HG03342 (cell line): ENCODE results near the gene GSTM3.
"Not testable (repeated sequence)": the region's sequence is repeated elsewhere in the genome, so short reads cannot be mapped to it uniquely, and the experiment has no call there.

Experiments used
- ATAC-seq: cut with Tn5 transposase; IDR thresholded peaks from one replicate; pipeline ENCODE4 v1.9.1; 2021; ENCODE audit warnings: mild to moderate bottlenecking, moderate library complexity; ENCODE audit not compliant: unreplicated experiment

The GSTM3 gene

DNA sequence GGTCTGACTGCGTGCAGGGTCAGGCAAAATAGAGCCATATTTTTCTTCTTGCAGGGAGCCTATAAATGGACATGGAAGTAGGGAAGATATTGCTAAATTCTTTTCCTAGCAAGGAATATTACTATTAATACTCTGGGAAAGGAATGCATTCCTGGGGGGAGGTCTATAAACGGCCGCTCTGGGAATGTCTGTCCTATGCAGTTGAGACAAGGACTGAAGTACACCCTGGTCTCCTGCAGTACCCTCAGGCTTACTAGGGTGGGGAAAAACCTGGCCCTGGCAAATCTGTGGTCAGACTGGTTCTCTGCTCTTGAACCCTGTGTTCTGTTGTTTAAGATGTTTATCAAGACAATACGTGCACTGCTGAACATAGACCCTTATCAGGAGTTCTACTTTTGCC, 31.9 kb downstream of the GSTM3 start:
- ATAC-seq, result not testable (repeated sequence)

DNA sequence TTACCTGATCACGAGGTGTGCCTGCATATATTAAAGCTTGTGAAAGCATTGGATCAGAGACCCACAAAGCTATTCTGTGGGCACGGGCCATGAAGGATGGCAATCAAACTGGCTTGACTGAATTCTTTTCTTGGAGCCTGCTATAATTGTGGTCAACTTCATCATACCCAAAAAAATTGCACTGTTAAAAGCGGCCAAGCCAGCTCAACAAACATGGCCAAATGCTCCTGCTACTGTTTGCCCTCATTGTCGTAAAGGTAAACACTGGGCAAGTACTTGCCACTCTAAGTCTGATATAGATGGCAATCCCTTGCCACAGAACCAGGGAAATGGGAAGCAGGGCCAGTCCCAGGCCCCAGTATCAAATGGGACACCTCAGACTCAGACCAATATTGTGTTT, 35.4 kb downstream of the GSTM3 start:
- ATAC-seq, result no peak

DNA sequence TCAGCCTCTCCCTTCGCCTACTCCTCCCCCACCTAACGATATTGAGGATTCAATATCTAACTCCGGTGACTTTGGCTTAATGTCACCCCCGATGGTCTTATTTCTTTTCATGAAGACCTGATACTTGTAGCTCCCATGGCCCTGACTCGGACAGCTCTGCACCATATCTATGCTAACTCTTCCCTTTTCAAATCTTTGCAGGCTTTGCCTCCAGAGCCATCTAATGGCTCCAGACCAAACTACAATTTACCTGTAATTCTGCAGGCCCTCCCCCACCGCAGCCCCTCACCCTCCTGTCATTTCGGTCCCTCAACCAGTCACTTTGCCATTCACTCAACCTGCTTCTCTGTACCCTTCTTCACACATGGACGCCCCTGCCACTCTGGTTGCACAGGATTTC, 36.7 kb downstream of the GSTM3 start:
- no peak for ATAC-seq

DNA sequence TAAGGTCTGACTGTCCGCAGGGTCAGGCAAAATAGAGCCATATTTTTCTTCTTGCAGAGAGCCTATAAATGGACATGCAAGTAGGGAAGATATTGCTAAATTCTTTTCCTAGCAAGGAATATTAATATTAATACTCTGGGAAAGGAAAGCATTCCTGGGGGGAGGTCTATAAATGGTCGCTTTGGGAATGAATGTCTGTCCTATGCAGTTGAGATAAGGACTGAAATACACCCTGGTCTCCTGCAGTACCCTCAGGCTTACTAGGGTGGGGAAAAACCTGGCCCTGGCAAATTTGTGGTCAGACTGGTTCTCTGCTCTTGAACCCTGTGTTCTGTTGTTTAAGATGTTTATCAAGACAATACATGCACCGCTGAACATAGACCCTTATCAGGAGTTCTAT, 37.9 kb downstream of the GSTM3 start:
- ATAC-seq, result not testable (repeated sequence)

DNA sequence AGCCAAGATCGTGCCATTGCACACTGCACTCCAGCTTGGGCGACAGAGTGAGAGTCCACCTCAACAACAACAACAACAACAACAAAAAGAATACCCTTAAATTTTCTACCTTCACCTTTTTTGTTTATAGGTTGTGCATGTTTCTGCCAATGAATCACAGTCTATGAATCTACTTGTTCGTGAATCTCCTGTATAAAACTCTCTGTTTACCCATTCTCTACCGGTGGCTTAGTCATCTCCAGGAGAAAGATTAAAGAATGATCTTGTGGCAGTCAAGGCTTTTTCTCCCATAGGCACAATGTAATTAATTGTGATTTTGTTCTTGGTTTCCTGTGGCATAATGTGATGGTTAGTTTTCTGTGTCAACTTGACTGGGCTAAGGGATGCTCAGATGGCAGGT, 43.0 kb downstream of the GSTM3 start:
- not testable (repeated sequence) for ATAC-seq

DNA sequence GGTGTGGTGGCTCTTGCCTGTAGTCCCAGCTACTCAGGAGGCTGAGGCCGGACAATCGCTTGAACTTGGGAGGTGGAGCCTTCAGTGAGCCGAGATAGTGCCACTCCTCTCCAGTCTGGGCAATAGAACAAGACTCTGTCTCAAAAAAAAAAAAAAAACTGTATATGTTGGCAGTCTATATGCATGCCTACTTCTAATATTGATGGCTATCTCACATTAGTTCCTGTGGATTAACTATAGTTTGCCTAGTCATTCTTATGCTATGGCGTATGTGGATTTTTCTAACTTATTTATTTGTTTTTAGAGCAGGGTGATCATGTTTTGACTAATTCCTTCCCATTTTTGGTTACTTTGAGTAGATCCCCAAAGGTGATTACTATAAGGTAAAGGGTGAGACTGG, 43.8 kb downstream of the GSTM3 start:
- no peak for ATAC-seq

DNA sequence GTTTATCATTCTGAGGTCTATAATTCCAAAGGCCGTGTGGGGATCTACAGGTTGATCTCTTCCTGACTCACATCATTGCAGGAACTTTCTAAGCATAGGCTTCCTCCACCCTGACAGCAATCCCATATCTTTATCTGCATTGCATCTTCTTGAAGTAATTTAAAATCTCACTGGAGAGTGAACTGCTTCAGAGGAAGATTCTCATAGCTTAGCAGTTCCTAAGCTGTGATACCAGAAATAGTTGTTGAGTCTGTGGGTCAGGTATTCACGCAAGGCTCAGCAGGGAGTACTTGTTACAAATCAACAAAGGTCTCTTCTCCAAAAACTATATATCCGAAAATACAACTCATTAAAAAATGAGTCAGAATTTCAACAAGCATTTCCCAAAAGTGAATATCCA, 45.7 kb downstream of the GSTM3 start:
- not testable (repeated sequence) for ATAC-seq

DNA sequence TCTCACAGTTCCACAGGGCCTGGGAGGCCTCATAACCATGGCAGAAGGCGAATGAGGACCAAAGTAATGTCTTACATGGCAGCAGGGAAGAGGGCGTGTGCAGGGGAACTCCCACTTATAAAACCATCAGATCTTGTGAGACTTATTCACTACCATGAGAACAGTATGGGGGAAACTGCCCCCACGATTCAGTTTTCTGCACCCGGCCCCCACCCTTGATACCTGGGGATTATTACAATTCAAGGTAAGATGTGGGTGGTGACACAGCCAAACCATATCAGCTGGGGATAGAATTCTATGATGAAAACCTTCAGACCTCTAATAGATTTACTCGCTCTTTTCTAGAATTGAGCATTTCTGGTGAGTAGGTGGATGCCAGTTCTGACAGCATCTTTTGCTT, 46.4 kb downstream of the GSTM3 start:
- ATAC-seq, result not testable (repeated sequence)

DNA sequence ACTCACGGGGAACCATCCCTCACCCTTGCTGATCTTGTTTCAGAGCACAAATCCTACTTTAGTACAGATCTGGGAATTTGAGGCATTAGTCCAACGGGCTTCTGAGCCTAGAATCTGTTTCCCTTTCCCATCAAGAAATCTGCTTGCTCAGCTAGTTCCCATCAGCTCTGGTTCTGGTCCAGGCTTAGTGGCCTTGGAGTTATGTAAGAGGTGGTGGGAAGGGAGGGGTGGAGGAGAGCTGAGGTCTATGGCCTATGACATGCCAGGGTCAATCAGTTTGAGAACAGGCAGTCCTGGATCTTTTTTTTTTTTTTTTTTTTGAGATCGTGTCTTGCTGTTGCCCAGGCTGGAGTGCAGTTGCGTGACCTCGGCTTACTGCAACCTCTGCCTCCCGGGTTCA, 49.1 kb downstream of the GSTM3 start:
- no peak for ATAC-seq

DNA sequence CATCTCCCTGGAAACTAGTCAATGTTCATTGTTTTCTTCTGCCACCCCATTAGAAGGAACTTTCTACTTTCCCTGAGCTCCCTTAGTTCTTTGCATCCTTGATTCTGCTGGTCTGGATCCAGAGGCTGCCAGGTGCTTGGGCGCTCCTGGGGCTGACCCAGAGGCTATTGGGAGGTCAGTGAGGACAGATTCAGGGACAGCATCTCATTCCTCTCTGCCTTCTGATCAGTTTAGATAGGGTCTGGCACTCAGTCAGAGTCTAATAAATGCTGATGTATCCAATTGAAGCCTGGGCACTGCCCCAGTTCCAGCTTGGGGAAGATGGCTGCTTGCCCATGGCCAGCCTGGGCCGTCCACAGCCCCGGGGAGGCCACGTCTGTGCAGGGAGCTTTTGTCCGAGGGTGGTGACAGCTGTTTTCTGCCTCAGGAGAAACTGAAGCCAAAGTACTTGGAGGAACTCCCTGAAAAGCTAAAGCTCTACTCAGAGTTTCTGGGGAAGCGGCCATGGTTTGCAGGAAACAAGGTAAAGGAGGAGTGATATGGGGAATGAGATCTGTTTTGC, 50.9 kb downstream of the GSTM3 start:
- ATAC-seq, result no peak

DNA sequence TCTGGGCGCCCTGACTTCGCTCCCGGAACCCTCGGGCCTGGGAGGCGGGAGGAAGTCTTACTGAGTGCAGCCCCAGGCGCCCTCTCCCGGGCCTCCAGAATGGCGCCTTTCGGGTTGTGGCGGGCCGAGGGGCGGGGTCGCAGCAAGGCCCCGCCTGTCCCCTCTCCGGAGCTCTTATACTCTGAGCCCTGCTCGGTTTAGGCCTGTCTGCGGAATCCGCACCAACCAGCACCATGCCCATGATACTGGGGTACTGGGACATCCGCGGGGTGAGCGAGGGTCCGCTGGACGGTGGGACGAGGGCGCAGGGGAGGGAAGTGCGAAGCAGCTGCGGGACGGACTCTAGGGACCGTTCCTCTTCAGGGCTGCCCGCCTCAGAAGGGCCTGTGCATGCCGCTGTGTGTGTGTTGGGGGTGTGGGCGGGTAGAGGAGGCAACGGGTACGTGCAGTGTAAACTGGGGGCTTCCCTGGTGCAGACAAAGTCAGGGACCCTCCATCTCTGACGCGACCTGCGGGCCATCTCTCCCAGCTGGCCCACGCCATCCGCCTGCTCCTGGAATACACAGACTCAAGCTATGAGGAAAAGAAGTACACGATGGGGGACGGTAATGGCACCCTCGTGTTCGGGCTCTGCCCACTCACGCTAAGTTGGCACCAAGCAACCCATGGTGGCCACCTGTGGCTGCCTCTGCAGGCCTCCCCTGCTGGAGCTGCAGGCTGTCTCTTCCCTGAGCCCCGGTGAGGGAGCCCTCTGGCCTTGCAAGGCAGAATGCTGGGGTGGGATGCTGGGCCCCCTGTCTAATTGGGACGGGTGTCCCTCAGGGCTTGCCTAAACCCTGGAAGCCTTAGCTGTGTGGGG, 53.0 kb downstream of the GSTM3 start, which contains the start of gene GSTM1:
Gene GSTM1 (plus strand): TSS at position 177 of the 859 bp plus-strand sequence. CDS start 57 bp downstream, at position 234.
- ATAC-seq, result peak; percentile 97

DNA sequence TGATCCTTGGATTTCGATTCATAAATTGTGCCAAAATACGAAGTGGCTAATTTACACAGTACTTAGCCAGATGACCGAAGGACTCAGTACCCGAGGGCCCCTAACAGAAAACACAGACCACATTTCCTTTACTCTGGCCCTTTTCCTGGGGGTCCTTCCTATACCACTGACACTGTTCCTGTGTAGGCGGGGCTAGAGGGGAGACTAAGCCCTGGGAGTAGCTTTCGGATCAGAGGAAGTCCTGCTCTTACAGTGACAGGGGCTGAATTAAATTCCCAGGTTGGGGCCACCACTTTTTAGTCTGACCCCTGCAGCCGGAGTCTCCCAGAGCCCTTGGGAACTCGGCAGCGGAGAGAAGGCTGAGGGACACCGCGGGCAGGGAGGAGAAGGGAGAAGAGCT, 53.7 kb downstream of the GSTM3 start:
- ATAC-seq, result peak; percentile 12

DNA sequence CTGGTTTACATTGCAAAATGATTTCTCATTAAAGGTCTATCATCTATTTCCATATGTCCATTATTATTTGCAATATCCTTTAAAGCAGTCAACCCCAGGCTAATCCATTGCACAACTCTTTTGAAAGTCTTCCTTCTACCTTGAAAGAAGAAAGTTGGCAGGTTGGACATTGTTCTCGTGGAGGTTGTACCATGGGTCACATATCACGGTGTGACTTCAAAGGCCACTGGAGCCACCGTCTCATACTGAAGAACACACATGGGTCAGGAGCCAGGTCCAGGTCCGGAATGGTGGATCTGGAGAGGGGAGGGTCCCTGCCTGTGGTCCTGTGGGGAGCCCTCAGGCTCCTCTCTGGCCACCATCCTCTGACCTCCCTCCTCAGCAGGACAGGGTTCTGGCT, 54.9 kb downstream of the GSTM3 start:
- ATAC-seq, result not testable (repeated sequence)

DNA sequence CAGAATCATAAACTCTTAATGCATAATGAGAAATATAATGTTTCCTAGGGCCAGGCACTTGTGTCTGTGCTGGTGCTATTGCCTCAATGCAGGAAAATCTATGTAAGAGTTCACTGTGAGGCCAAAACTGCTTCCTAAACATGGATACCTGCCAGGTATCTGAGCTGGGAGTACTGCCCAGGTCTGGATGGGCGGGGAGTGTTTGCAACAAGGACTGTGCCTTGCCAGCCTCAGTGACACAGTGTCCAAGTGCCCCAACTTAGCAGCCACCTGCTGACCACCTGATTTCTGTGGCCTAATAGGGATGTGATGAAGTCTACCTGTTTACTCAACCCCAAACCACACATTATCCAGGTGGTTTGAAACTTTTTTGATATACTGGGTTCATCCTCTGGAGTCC, 55.4 kb downstream of the GSTM3 start:
- ATAC-seq, result not testable (repeated sequence)

DNA sequence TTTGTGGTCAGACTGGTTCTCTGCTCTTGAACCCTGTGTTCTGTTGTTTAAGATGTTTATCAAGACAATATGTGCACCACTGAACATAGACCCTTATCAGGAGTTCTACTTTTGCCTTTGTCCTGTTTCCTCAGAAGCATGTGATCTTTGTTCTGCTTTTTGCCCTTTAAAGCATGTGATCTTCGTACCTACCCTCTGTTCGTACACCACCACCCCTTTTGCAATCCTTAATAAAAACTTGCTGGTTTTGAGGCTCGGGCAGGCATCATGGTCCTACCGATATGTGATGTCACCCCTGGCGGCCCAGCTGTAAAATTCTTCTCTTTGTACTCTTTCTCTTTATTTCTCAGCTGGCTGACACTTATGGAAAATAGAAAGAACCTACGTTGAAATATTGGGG, 56.1 kb downstream of the GSTM3 start:
- ATAC-seq, result not testable (repeated sequence)
